K562 (cell line): Measurements from ENCODE around the gene RARRES2. TPM values are rescaled to one million over a fixed set of nuclear protein-coding genes. Genes with fewer than 3 reads are reported as not detected.

Source experiments
- CXXC5 ChIP-seq: fragments of 250-450 bp; sonication (Bioruptor Pico); IDR thresholded peaks from 2 replicates; pipeline ENCODE4 v1.8.0; 2022; ENCODE audit warnings: inconsistent platforms, mild to moderate bottlenecking, moderate library complexity
- MAFG ChIP-seq: fragments of 450-650 bp; conservative IDR thresholded peaks from 2 replicates; pipeline ENCODE4 v1.6.1; 2016; ENCODE audit warnings: missing genetic modification characterization, missing compliant biosample characterization
- NFIX ChIP-seq: fragments of 250-450 bp; sonication (Bioruptor Pico); IDR thresholded peaks from 2 replicates; pipeline ENCODE4 v1.4.0; 2020; ENCODE audit warnings: low read depth, mild to moderate bottlenecking, moderate library complexity
- NR2C2 ChIP-seq, 2 experiments: fragments of 200-800 bp in 1 of 2; sonication (Bioruptor generic) in 1 of 2; sonication (generic) in 1 of 2; formaldehyde crosslinking in 1 of 2; IDR thresholded peaks; 2 replicates each; pipeline versions ENCODE4 v1.6.1 to v1.8.0; 2016 to 2022; ENCODE audit warnings: mild to moderate bottlenecking in 1 of 2, missing compliant biosample characterization in 1 of 2, missing genetic modification characterization in 1 of 2, missing genetic modification reagents in 1 of 2
- NRF1 ChIP-seq, 2 experiments: fragments of 450-650 bp; IDR thresholded peaks in 1 of 2; conservative IDR thresholded peaks in 1 of 2; 2 replicates each; pipeline ENCODE4 v1.6.1; 2014; ENCODE audit warnings: mild to moderate bottlenecking in 2 of 2
- POLR2AphosphoS2 ChIP-seq: IDR thresholded peaks from 2 replicates; pipeline ENCODE4 v1.6.1; 2012; ENCODE audit warnings: low read length, improper control_type of control experiment
- POLR2B ChIP-seq: fragments of 450-650 bp; IDR thresholded peaks from 2 replicates; pipeline ENCODE4 v1.6.1; 2018; ENCODE audit warnings: low read depth; ENCODE audit not compliant: partially characterized antibody
- RBFOX2 ChIP-seq: fragments of 200-400 bp; formaldehyde crosslinking; IDR thresholded peaks from 2 replicates; pipeline ENCODE4 v1.6.1; 2017; ENCODE audit warnings: low read depth, mild to moderate bottlenecking, low read length, moderate library complexity
- SMARCE1 ChIP-seq: fragments of 450-650 bp; IDR thresholded peaks from 2 replicates; pipeline ENCODE4 v1.7.1; 2016; ENCODE audit warnings: mild to moderate bottlenecking
- ZNF436 ChIP-seq: fragments of 250-450, 450-650 bp; sonication (Bioruptor Pico); formaldehyde crosslinking; IDR thresholded peaks from 2 replicates; pipeline ENCODE4 v1.7.0; 2020; ENCODE audit warnings: mild to moderate bottlenecking
- polyA plus RNA-seq, 8 experiments: library from polyadenylated mRNA; depleted of rRNA in 4 of 8; stranded (reverse) in 5 of 8; unstranded in 3 of 8; fragments of >200 nt; fragmentation: Nextera tagmentation in 2 of 8; fragmentation: Illumina TruSeq in 1 of 8; extraction: Ambion mirVana in 2 of 8; extraction: Trizol in 1 of 8; gene quantifications; 2 replicates each; pipeline versions ENCODE4 v1.2.1 to v1.2.3, GENCODE V29; 2011 to 2014; ENCODE audit warnings: inconsistent platforms in 1 of 8, missing spikeins in 1 of 8
- total RNA-seq, 7 experiments: library from RNA; depleted of rRNA in 6 of 7; stranded (reverse); fragments of >200 nt in 6 of 7; fragmentation: Illumina TruSeq in 2 of 7; extraction: Trizol in 2 of 7; gene quantifications; 2 replicates each; pipeline versions ENCODE4 v1.2.1 to v1.2.3, GENCODE V29; 2011 to 2021; ENCODE audit warnings: low replicate concordance in 1 of 7
- TF ChIP-seq, protein P1 (sequence below): fragments of 200-400 bp; formaldehyde crosslinking; IDR thresholded peaks from 2 replicates; pipeline ENCODE4 v1.6.1; 2017; ENCODE audit warnings: mild to moderate bottlenecking, low read depth, low read length, moderate library complexity
- TF ChIP-seq, protein P2 (sequence below): fragments of 450-650 bp; IDR thresholded peaks from 2 replicates; pipeline ENCODE4 v1.7.0; 2016; ENCODE audit warnings: borderline replicate concordance
- TF ChIP-seq, protein P3 (sequence below): fragments of 450-650 bp; IDR thresholded peaks from 2 replicates; pipeline ENCODE4 v1.7.1; 2018; ENCODE audit warnings: mild to moderate bottlenecking, low read depth; ENCODE audit not compliant: partially characterized antibody
- TF ChIP-seq, protein P4 (sequence below), 2 experiments: fragments of 450-650 bp; IDR thresholded peaks; 2 replicates each; pipeline ENCODE4 v1.6.1; 2016

The RARRES2 gene
- total and polyA plus RNA-seq, 9 of the 15 experiments (the other 6 are each of a cell fraction or from before 2014, with no cell fraction given) = 0.11 to 1.7 (median 0.23) TPM; not detected in 6

DNA sequence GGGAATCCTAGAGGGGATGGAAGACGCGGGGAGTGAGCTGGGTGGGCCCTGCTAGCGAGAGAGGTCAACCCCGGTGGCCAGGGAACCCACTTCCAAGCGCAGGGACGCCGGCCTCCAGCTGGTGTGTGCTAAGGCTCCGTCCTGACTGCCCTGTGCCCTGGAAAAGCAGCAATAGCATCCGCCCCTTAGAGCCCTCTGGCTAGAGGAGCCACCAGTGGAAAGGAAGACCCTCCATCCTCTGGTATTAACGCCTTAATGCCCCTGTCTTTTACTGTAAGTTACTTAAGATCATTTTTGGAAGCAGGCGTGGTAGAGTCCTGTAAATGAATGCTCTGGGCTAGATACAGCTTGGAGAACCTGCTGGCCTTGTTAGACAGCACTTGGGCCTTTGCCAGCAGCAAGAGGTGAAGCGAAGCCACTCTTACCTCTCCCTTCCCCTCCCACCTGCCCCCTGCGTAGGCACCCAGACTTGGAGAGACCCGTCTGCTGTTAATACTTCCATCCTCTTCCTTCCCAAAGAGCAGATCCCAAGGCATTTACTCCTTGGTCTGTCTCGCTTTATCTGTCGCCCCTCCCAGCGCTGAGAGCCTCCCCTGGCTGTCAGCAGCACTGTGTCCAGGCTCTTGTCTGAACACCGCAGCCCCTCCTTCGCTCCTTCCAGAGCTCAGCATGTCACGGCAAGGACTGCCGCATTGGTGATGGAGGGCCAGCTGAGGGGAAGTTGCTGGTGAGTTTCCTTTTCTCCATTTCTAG, 31.8 kb upstream of the RARRES2 start (continued):
- TF ChIP-seq, protein P1, sequence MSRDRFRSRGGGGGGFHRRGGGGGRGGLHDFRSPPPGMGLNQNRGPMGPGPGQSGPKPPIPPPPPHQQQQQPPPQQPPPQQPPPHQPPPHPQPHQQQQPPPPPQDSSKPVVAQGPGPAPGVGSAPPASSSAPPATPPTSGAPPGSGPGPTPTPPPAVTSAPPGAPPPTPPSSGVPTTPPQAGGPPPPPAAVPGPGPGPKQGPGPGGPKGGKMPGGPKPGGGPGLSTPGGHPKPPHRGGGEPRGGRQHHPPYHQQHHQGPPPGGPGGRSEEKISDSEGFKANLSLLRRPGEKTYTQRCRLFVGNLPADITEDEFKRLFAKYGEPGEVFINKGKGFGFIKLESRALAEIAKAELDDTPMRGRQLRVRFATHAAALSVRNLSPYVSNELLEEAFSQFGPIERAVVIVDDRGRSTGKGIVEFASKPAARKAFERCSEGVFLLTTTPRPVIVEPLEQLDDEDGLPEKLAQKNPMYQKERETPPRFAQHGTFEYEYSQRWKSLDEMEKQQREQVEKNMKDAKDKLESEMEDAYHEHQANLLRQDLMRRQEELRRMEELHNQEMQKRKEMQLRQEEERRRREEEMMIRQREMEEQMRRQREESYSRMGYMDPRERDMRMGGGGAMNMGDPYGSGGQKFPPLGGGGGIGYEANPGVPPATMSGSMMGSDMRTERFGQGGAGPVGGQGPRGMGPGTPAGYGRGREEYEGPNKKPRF = no peak
- TF ChIP-seq RBFOX2 = peak; percentile 25
- peak; percentile 24; the same call in 1 of the 2 replicates for TF ChIP-seq CXXC5 (CRISPR knock-in tag)
- TF ChIP-seq NRF1 (conservative IDR thresholded peaks at IDR 0.05 in 1 of 2, IDR thresholded peaks at IDR 0.05 in 1 of 2) = 0 out of 4 replicates have a peak, but pooled peaks of 1 of the 2 experiments have one; percentile 12
- no peak for TF ChIP-seq ZNF436 (CRISPR knock-in tag)
- TF ChIP-seq MAFG (tag) = no peak
- TF ChIP-seq SMARCE1 = no peak
- TF ChIP-seq, protein P2, sequence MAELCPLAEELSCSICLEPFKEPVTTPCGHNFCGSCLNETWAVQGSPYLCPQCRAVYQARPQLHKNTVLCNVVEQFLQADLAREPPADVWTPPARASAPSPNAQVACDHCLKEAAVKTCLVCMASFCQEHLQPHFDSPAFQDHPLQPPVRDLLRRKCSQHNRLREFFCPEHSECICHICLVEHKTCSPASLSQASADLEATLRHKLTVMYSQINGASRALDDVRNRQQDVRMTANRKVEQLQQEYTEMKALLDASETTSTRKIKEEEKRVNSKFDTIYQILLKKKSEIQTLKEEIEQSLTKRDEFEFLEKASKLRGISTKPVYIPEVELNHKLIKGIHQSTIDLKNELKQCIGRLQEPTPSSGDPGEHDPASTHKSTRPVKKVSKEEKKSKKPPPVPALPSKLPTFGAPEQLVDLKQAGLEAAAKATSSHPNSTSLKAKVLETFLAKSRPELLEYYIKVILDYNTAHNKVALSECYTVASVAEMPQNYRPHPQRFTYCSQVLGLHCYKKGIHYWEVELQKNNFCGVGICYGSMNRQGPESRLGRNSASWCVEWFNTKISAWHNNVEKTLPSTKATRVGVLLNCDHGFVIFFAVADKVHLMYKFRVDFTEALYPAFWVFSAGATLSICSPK = no peak
- no peak for TF ChIP-seq NFIX (CRISPR knock-in tag)
- TF ChIP-seq, protein P3, sequence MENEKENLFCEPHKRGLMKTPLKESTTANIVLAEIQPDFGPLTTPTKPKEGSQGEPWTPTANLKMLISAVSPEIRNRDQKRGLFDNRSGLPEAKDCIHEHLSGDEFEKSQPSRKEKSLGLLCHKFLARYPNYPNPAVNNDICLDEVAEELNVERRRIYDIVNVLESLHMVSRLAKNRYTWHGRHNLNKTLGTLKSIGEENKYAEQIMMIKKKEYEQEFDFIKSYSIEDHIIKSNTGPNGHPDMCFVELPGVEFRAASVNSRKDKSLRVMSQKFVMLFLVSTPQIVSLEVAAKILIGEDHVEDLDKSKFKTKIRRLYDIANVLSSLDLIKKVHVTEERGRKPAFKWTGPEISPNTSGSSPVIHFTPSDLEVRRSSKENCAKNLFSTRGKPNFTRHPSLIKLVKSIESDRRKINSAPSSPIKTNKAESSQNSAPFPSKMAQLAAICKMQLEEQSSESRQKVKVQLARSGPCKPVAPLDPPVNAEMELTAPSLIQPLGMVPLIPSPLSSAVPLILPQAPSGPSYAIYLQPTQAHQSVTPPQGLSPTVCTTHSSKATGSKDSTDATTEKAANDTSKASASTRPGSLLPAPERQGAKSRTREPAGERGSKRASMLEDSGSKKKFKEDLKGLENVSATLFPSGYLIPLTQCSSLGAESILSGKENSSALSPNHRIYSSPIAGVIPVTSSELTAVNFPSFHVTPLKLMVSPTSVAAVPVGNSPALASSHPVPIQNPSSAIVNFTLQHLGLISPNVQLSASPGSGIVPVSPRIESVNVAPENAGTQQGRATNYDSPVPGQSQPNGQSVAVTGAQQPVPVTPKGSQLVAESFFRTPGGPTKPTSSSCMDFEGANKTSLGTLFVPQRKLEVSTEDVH = peak; percentile 17
- TF ChIP-seq, protein P4, sequence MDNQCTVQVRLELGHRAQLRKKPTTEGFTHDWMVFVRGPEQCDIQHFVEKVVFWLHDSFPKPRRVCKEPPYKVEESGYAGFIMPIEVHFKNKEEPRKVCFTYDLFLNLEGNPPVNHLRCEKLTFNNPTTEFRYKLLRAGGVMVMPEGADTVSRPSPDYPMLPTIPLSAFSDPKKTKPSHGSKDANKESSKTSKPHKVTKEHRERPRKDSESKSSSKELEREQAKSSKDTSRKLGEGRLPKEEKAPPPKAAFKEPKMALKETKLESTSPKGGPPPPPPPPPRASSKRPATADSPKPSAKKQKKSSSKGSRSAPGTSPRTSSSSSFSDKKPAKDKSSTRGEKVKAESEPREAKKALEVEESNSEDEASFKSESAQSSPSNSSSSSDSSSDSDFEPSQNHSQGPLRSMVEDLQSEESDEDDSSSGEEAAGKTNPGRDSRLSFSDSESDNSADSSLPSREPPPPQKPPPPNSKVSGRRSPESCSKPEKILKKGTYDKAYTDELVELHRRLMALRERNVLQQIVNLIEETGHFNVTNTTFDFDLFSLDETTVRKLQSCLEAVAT (IDR thresholded peaks at IDR 0.05) = 0 out of 4 replicates have a peak, but pooled peaks of 1 of the 2 experiments have one; percentile 16
- TF ChIP-seq POLR2AphosphoS2 = peak; percentile 62; the same call in 1 of the 2 replicates
- TF ChIP-seq NR2C2 (CRISPR knock-in tag; IDR thresholded peaks at IDR 0.05) = 0 out of 2 replicates have a peak, but pooled peaks have one; percentile 18
- no peak for TF ChIP-seq NR2C2 (tag; IDR thresholded peaks at IDR 0.05)
- peak; percentile 14 for TF ChIP-seq POLR2B
- TF ChIP-seq, all 486 proteins: peak for 21
